Measurements from ENCODE around the gene PTPRM.

- TF ChIP-seq EZH2 (IDR thresholded peaks at IDR 0.05; ENCODE audit: insufficient read depth, poor library complexity, severe bottlenecking): no peak
- TF ChIP-seq EZH2phosphoT487 (IDR thresholded peaks at IDR 0.05; ENCODE audit: insufficient read depth, low read depth): no peak
These were observed 798.4 kb downstream of the PTPRM start for GRCh38 chr18:8365528-8365927.
